Right forelimb (tissue), 1 donor: ENCODE data around the gene PLEKHG2.
A peak's percentile ranks its signal among the peaks of the same experiment; 100 is the strongest.
"Not testable (repeated sequence)": the region's sequence is repeated elsewhere in the genome, so short reads cannot be mapped to it uniquely, and the experiment has no call there.

ENCODE experiments used
- DNase-seq: peaks from one replicate; pipeline ENCODE4 v3.0.0-alpha.2; 2018

The PLEKHG2 gene

GRCh38 chr19:39412100-39412866 is at the start of gene PLEKHG2:
TSS of gene PLEKHG2 (plus strand) at chr19:39412669. CDS start at chr19:39414087, 1,418 bp downstream.
- peak; percentile 100 for DNase-seq

GRCh38 chr19:39362682-39363657 is 49.5 kb upstream of the PLEKHG2 start:
- no peak for DNase-seq

GRCh38 chr19:39363901-39364457 is 48.5 kb upstream of the PLEKHG2 start:
- peak; percentile 69 for DNase-seq

- no peak for DNase-seq
Measured at GRCh38 chr19:39365531-39365930, 46.9 kb upstream of the PLEKHG2 start.

GRCh38 chr19:39369200-39369599 is 43.3 kb upstream of the PLEKHG2 start:
- DNase-seq: no peak

GRCh38 chr19:39370735-39371134 is 41.7 kb upstream of the PLEKHG2 start:
- no peak for DNase-seq

- peak; percentile 83 for DNase-seq
Measured at GRCh38 chr19:39372047-39372802, 40.2 kb upstream of the PLEKHG2 start.

GRCh38 chr19:39372941-39373340 is 39.5 kb upstream of the PLEKHG2 start:
- DNase-seq: no peak

GRCh38 chr19:39375929-39376328 is 36.5 kb upstream of the PLEKHG2 start:
- no peak for DNase-seq

- no peak for DNase-seq
Measured at GRCh38 chr19:39377373-39378362, 34.8 kb upstream of the PLEKHG2 start.

GRCh38 chr19:39379366-39379765 is 33.1 kb upstream of the PLEKHG2 start:
- not testable (repeated sequence) for DNase-seq

- DNase-seq: no peak
Measured at GRCh38 chr19:39379865-39380396, 32.5 kb upstream of the PLEKHG2 start.

- DNase-seq: no peak
Measured at GRCh38 chr19:39380521-39381502, 31.7 kb upstream of the PLEKHG2 start.

GRCh38 chr19:39381910-39382611 is 30.4 kb upstream of the PLEKHG2 start:
- no peak for DNase-seq

GRCh38 chr19:39382991-39383828 is 29.3 kb upstream of the PLEKHG2 start:
- DNase-seq: no peak

- DNase-seq: no peak
Measured at GRCh38 chr19:39384839-39385568, 27.5 kb upstream of the PLEKHG2 start.
